A673 (cell line): Measurements from ENCODE around the gene CBX5. TPM values are rescaled to one million over a fixed set of nuclear protein-coding genes. Genes with fewer than 3 reads are reported as not detected.

Experiments used
- BruUV-seq: library from RNA; stranded (reverse); fragments of 400-500 nt; replicated peaks from 2 replicates; lab custom pipeline; 2021; lab: Mats Ljungman, UMichigan
- CTCF ChIA-PET: fragments of 300-600 bp; sonication (Branson Sonifier 250); formaldehyde crosslinking; loops from one replicate; lab custom pipeline; 2022; ENCODE audit warnings: antibody characterized with exemption; lab: Charles Lee
- POLR2A ChIA-PET: fragments of 300-600 bp; sonication (Branson Sonifier 250); formaldehyde crosslinking; loops from one replicate; lab custom pipeline; 2022; ENCODE audit warnings: antibody characterized with exemption; ENCODE audit not compliant: low non-redundant PET; lab: Charles Lee
- DNase-seq: peaks from one replicate; pipeline ENCODE4 v3.0.0-alpha.2; 2015; ENCODE audit warnings: low spot score
- H3K27ac ChIP-seq: fragments of 200-600 bp; sonication (generic); 2 replicates; pipeline ENCODE4 v1.5.1; 2016; ENCODE audit warnings: mixed run types, low read depth, mild to moderate bottlenecking, mixed read lengths, antibody characterized with exemption, low read length; ENCODE audit not compliant: poor library complexity, severe bottlenecking
- H3K27me3 ChIP-seq: fragments of 200-600 bp; sonication (generic); replicated peaks from 2 replicates; pipeline ENCODE4 v1.6.1; 2017; ENCODE audit warnings: mixed run types, low read depth, mild to moderate bottlenecking, mixed read lengths, antibody characterized with exemption, low read length; ENCODE audit not compliant: insufficient read depth, poor library complexity
- H3K36me3 ChIP-seq: fragments of 200-600 bp; sonication (generic); 2 replicates; pipeline ENCODE4 v1.6.1; 2016; ENCODE audit warnings: mixed run types, mild to moderate bottlenecking, mixed read lengths, antibody characterized with exemption, low read length; ENCODE audit not compliant: insufficient read depth, poor library complexity, severe bottlenecking
- H3K4me1 ChIP-seq: fragments of 200-600 bp; sonication (generic); 2 replicates; pipeline ENCODE4 v1.6.1; 2017; ENCODE audit warnings: mixed run types, mild to moderate bottlenecking, mixed read lengths, antibody characterized with exemption, low read length; ENCODE audit not compliant: insufficient read depth, poor library complexity, severe bottlenecking
- H3K4me3 ChIP-seq: fragments of 200-600 bp; sonication (generic); 2 replicates; pipeline ENCODE4 v1.5.1; 2016; ENCODE audit warnings: low read depth, mixed run types, mild to moderate bottlenecking, mixed read lengths, low read length; ENCODE audit not compliant: poor library complexity, severe bottlenecking
- H3K9me3 ChIP-seq: fragments of 200-600 bp; sonication (generic); 2 replicates; pipeline ENCODE4 v1.6.1; 2016; ENCODE audit warnings: mixed run types, low read depth, mild to moderate bottlenecking, mixed read lengths, antibody characterized with exemption, low read length; ENCODE audit not compliant: poor library complexity, severe bottlenecking
- CTCF ChIP-seq: fragments of 300-800, 200-600 bp; sonication (generic); conservative IDR thresholded peaks from 2 replicates; pipeline ENCODE4 v1.5.1; 2017; ENCODE audit warnings: low read depth, mild to moderate bottlenecking, antibody characterized with exemption, low read length, moderate library complexity, mixed read lengths
- EZH2 ChIP-seq: fragments of 200-600 bp; sonication (generic); IDR thresholded peaks from 2 replicates; pipeline ENCODE4 v1.6.1; 2017; ENCODE audit warnings: borderline replicate concordance, low read depth, mild to moderate bottlenecking, mixed read lengths, antibody characterized with exemption, low read length; ENCODE audit not compliant: poor library complexity, severe bottlenecking
- intact Hi-C: fragments of 100-400 bp; cut with micrococcal nuclease; formaldehyde crosslinking; loops from one replicate; pipeline ENCODE4 v1.10.0; 2022; ENCODE audit not compliant: unreplicated experiment
- total RNA-seq: library from RNA; stranded (reverse); gene quantifications from 2 replicates; pipeline ENCODE4 v1.2.3, GENCODE V29; 2021

CBX5 gene
- total RNA-seq, 1 experiment from 2014 or later = 254 TPM

- ChIA-PET POLR2A (interaction anchor here (0.6 kb wide), 1 partner anchor 488 kb away, joined by 3 read pairs; no protein-coding TSS in a partner anchor), CTCF (interaction anchor here (0.5 to 1.2 kb wide), 5 partner anchors 13 to 229 kb away, joined by 4 to 13 read pairs (median 5); partner anchors contain the start of genes COPZ1, HOXC10 and HOXC8)
- Histone ChIP-seq H3K27ac (no peak overlapping the region), H3K27me3 (no peaks in the 10 kb centered on the region), H3K4me1 (peaks cover 19% of the 10 kb centered on the region), H3K36me3 (no peaks in the 10 kb centered on the region), H3K4me3 (peak overlapping the region; percentile 31), H3K9me3 (no peaks in the 10 kb centered on the region)
- intact Hi-C loops = loop anchor here (1.0 kb wide), 1 partner anchor 230 kb away; no protein-coding TSS in a partner anchor
- peak; percentile 96 for DNase-seq
- no TSS peak for BruUV-seq
- TF ChIP-seq CTCF (peak; percentile 100), EZH2 (no peak)
These were observed 65.1 kb downstream of the CBX5 start for GRCh38 chr12:54214553-54215406.

DNA sequence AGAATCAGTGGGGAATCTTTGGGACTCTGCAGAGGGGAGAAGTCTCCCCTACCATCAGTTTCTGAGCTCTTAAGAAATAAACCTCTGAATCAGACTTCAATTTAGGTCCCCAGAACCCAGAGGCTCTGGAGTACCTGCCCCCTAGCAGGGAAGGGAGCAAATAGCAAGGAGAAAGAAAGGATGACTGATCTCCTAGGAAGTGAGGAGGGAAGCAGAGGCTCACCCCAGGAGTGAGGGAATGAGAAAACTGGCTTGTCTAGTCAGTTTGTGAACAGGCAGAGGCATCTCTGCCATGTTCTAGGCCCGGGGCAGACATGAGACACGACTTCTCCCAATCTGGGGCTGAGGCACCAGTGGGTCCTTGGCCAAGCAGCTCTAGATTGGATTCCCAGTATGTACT, 66.8 kb downstream of the CBX5 start:
- Histone ChIP-seq H3K27ac (no peak overlapping the region), H3K36me3 (no peaks in the 10 kb centered on the region), H3K27me3 (no peaks in the 10 kb centered on the region), H3K4me3 (no peak overlapping the region), H3K4me1 (peaks cover 16% of the 10 kb centered on the region), H3K9me3 (no peaks in the 10 kb centered on the region)
- TF ChIP-seq CTCF (no peak), EZH2 (no peak)
- DNase-seq = no peak
- intact Hi-C loops = no loop called here
- ChIA-PET CTCF (interaction anchor here (0.6 to 0.9 kb wide), 2 partner anchors 15 to 228 kb away, joined by 3 to 16 read pairs; partner anchors contain the start of gene HOXC10), POLR2A (interaction anchor here (0.6 kb wide), 1 partner anchor 240 kb away, joined by 3 read pairs; the partner anchor contains the start of gene HOXC11)
- no TSS peak for BruUV-seq

DNA sequence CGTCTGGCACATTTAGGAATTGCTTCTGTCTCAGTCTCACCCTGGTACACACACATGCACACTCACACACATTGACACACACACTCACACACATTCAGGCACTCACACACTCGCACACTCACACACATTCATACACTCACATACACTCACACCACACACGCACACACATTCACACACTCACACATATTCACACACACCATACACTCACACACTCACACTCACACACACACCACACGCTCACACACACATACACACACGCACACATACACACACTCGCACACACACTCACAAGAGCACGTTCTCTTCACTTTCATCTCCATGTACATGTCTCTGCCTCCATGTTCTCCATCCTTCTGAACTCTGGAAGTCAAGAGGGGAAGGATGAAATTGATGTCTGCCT, 68.0 kb downstream of the CBX5 start:
- no peaks in the 10 kb centered on the region for H3K36me3 ChIP-seq
- no peak overlapping the region for H3K4me3 ChIP-seq
- TF ChIP-seq CTCF = no peak
- no peak for TF ChIP-seq EZH2
- intact Hi-C loops = no loop called here
- DNase-seq = no peak
- H3K27me3 ChIP-seq = no peaks in the 10 kb centered on the region
- no TSS peak for BruUV-seq
- peaks cover 5% of the 10 kb centered on the region for H3K4me1 ChIP-seq
- ChIA-PET POLR2A (no interaction called here), CTCF (no interaction called here)
- H3K9me3 ChIP-seq = no peaks in the 10 kb centered on the region
- no peak overlapping the region for H3K27ac ChIP-seq
